Measurements from ENCODE around the gene MMEL1. TPM values are rescaled to one million over a fixed set of nuclear protein-coding genes. Genes with fewer than 3 reads are reported as not detected.

MMEL1 gene
- total and polyA plus RNA-seq, 2 of the 13 experiments (the other 11 are each of a cell fraction or from before 2014, with no cell fraction given), result 0.48 TPM; not detected in 1

DNA sequence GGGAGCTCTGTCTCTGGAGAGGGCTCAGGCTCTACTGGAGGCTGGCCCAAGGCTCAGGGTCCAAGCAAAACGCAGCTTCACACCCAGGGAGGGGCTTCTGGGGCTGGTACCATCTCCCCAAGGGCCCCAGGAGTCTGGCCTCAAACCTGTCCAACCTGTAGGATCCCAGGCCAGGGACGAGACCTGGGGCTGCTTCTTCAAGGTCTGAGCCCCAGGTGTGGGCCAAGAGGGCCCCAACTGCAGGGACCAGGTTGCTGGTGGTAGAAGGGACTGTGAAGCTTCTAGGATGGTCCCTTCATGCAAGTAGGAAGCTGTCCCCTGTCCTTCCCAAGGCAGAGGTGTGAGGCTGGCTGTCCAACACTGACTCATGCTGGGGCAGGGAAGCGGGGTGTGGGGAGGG is 7.8 kb upstream of the MMEL1 start:
- no peak overlapping the region for H3K9ac ChIP-seq (ENCODE audit: insufficient read depth, low read depth, low read length)
- DNase-seq (ENCODE audit: low spot score) (no peak), FAIRE-seq (no peak), ATAC-seq (no peak)
- CTCF ChIA-PET (ENCODE audit: low intra/inter-chr PET ratio, low total read pairs), result no interaction called here
- TF ChIP-seq TBL1XR1 (IDR thresholded peaks at IDR 0.05; ENCODE audit: borderline replicate concordance, low read length, partially characterized antibody) (no peak), MTA1 (CRISPR knock-in tag; IDR thresholded peaks at IDR 0.05; ENCODE audit: borderline replicate concordance) (no peak), ZNF234 (CRISPR knock-in tag; conservative IDR thresholded peaks at IDR 0.05) (no peak), ATRX (CRISPR knock-in tag; IDR thresholded peaks at IDR 0.05; ENCODE audit: borderline replicate concordance) (no peak), MTF2 (CRISPR knock-in tag; IDR thresholded peaks at IDR 0.05; ENCODE audit: borderline replicate concordance) (no peak), ZBTB8A (CRISPR knock-in tag; IDR thresholded peaks at IDR 0.05; ENCODE audit: borderline replicate concordance, low read depth) (no peak), ZNF230 (CRISPR knock-in tag; IDR thresholded peaks at IDR 0.05) (no peak), KLF9 (CRISPR knock-in tag; IDR thresholded peaks at IDR 0.05; ENCODE audit: low read depth) (no peak), MNT (IDR thresholded peaks at IDR 0.05) (no peak)
- intact Hi-C loops (cut with micrococcal nuclease; ENCODE audit: unreplicated experiment) (no loop called here), in situ Hi-C loops (cut with HindIII; ENCODE audit: extremely low pct_ligation_motif_present, low pct_unique_long_range_greater_than_20kb) (no loop called here)
- 100% methylated on average over 2 of the region's 3 CpGs for WGBS (ENCODE audit: low lambda C conversion rate)
- H3K36me3 ChIP-seq (replicated peaks in 1 of 2; ENCODE audit: control insufficient read depth in 1 of 2, insufficient read depth in 2 of 2, low read length in 2 of 2), result no peaks in the 10 kb centered on the region
- H3K9me3 ChIP-seq (ENCODE audit: low read length), result peaks cover 7% of the 10 kb centered on the region; the same call in 1 of the 2 replicates
- no TSS peak for BruUV-seq (replicated peaks)
- peaks cover 6% of the 10 kb centered on the region; the same call in 1 of the 2 replicates for H3K4me1 ChIP-seq (ENCODE audit: insufficient read depth, low read length)
- no peak overlapping the region for H3K4me2 ChIP-seq (ENCODE audit: low read depth, low read length)
- POLR2A ChIA-PET, result interaction anchor here (0.9 to 1.9 kb wide), 2 partner anchors 57 to 64 kb away, joined by 3 to 4 read pairs; no protein-coding TSS in a partner anchor
- no peak overlapping the region for H2AFZ ChIP-seq (ENCODE audit: low read length)
- H4K20me1 ChIP-seq (ENCODE audit: insufficient read depth, low read length), result no peaks in the 10 kb centered on the region
- peaks cover 2 to 10% of the 10 kb centered on the region in 2 experiments; a peak in 3 of 5 replicates for H3K27me3 ChIP-seq (ENCODE audit: control insufficient read depth in 1 of 2, insufficient read depth in 2 of 2, low read length in 2 of 2)
- H3K79me2 ChIP-seq (ENCODE audit: insufficient read depth, low read length), result peaks cover 3% of the 10 kb centered on the region
- H3K4me3 ChIP-seq (replicated peaks in 1 of 3; ENCODE audit: insufficient read depth in 1 of 3, low read depth in 2 of 3, low read length in 3 of 3), result no peak overlapping the region
- no peak overlapping the region for H3K27ac ChIP-seq (ENCODE audit: extremely low read length, insufficient read depth, low read length)

Data from HepG2 (cell line).